HepG2 (cell line): ENCODE results near the gene VGLL4.

Experiments used
- CBX1 ChIP-seq: IDR thresholded peaks from one replicate; pipeline ENCODE4 v1.6.1; 2016; ENCODE audit warnings: antibody characterized with exemption, low read depth
- CREB1 ChIP-seq, 2 experiments: fragments of 450-650 bp in 1 of 2; IDR thresholded peaks; 2 replicates each; pipeline ENCODE4 v1.6.1; 2016 to 2017; ENCODE audit warnings: control low read depth in 1 of 2, mild to moderate bottlenecking in 1 of 2, missing compliant biosample characterization in 1 of 2, missing genetic modification characterization in 1 of 2
- EP300 ChIP-seq, 3 experiments: sonication (generic) in 1 of 3; formaldehyde crosslinking in 1 of 3; IDR thresholded peaks; 2 replicates each; pipeline versions ENCODE4 v1.5.1 to v1.6.1; 2011 to 2020; ENCODE audit warnings: low read depth in 2 of 3, low read length in 2 of 3, borderline replicate concordance in 1 of 3, improper control_type of control experiment in 1 of 3, mild to moderate bottlenecking in 1 of 3, missing genetic modification reagents in 1 of 3, moderate library complexity in 1 of 3
- JUN ChIP-seq: sonication (generic); formaldehyde crosslinking; IDR thresholded peaks from 2 replicates; pipeline ENCODE4 v1.4.0; 2020; ENCODE audit warnings: mild to moderate bottlenecking, missing genetic modification reagents
- MEIS1 ChIP-seq: sonication (generic); formaldehyde crosslinking; IDR thresholded peaks from 2 replicates; pipeline ENCODE4 v1.9.0; 2021; ENCODE audit warnings: mild to moderate bottlenecking, missing genetic modification reagents, moderate library complexity, borderline replicate concordance
- THRA ChIP-seq: sonication (generic); formaldehyde crosslinking; IDR thresholded peaks from 2 replicates; pipeline ENCODE4 v1.4.0; 2020; ENCODE audit warnings: missing genetic modification reagents, borderline replicate concordance
- YEATS4 ChIP-seq: sonication (generic); formaldehyde crosslinking; IDR thresholded peaks from 2 replicates; pipeline ENCODE4 v1.4.0; 2020; ENCODE audit warnings: missing genetic modification reagents, borderline replicate concordance
- ZFX ChIP-seq: sonication (generic); formaldehyde crosslinking; IDR thresholded peaks from 2 replicates; pipeline ENCODE4 v1.4.0; 2020; ENCODE audit warnings: mild to moderate bottlenecking, low read depth, missing genetic modification reagents, moderate library complexity
- ZNF547 ChIP-seq: sonication (generic); formaldehyde crosslinking; IDR thresholded peaks from 2 replicates; pipeline ENCODE4 v1.5.1; 2020; ENCODE audit warnings: mild to moderate bottlenecking, missing genetic modification reagents

DNA sequence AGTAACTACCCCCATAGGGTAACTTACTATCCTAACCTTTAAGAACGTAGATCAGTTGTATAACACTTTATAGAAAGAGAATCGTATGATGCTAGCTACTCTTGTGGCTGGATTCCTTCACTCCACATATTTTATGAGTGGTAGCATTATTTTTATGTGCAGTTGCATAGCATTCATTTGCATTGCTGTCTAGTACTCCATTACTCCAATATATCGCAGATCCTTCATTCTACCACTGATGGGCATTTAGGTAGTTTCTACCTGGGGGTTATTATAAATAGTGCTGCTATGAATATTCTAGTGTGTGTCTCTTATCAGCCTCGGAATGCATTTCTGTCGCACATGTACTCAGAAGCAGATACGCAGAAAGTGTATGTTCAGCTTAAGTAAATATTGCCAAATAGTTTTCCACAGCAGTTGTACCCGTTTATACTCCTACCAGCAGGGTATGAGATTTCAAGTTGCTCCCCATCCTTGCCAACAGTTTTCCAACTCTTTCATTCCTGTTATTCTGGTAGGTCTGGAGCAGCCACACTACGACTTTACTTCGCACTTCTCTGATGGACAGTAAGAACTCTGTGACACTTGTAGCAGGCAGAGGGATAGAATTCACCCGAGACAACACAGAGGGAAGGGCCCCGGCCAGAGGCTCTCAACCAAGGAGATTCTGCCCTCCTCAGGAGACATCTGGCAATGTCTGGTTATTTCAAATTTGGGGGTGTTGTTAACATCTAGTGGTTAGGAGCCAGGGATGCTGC is 9.8 kb upstream of the VGLL4 start:
- TF ChIP-seq EP300 (IDR thresholded peaks at IDR 0.05; ENCODE audit: low read depth in 2 of 2, low read length in 2 of 2) = no peak
- TF ChIP-seq EP300 (CRISPR knock-in tag; IDR thresholded peaks at IDR 0.05; ENCODE audit: borderline replicate concordance) = no peak
- no peak for TF ChIP-seq ZNF547 (CRISPR knock-in tag)
- TF ChIP-seq CREB1 (IDR thresholded peaks at IDR 0.05) = no peak
- no peak for TF ChIP-seq CREB1 (CRISPR knock-in tag; IDR thresholded peaks at IDR 0.05)
- no peak for TF ChIP-seq CBX1
- no peak for TF ChIP-seq YEATS4 (CRISPR knock-in tag)
- TF ChIP-seq ZFX (CRISPR knock-in tag) = no peak
- TF ChIP-seq JUN (CRISPR knock-in tag) = no peak
- TF ChIP-seq THRA (CRISPR knock-in tag) = no peak
- no peak for TF ChIP-seq MEIS1 (CRISPR knock-in tag)
